ENCODE data around the gene NKX1-2. TPM values are rescaled to one million over a fixed set of nuclear protein-coding genes. Genes with fewer than 3 reads are reported as not detected.

The NKX1-2 gene
- total and polyA plus RNA-seq, 5 donors from 2014 or later, result not detected

DNA sequence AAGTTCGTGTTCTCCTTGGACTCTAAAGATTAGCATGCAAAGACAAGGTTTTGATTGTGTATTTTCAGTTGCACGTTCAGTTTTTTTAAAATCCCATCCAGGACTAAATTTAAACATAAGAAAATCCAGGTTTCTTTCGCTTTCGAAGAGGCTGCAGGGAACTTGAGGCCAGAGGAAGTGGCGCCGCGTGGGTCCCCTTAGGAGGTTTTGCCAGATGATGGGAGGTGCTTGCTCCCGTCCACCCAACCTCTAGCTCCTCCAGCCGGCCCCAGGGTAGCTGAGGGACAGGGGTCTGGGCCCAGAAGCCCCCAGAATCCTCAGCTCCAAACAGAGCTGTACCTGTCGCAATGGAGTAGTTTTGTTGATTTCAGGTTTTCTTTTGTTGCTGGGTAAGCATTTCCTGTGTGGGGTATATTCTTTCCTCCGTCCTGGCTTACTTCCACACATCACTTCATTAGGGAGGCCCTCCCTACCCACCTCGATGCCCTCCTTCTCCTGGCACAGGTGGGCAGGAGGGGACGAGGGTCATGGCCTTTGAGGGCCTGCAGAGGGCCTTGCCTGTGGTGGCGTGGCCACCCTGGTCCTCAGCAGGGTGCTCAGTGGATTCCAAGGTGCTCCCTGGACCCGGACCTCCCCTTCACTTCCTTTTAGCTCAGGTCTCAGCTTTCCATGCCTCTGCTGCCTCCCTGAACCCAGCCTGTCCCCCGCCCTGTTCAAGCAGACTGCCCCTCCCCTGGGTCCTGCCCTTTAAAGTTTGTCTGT lies 44.4 kb upstream of the NKX1-2 start:
- no peaks in the 10 kb centered on the region for H3K9me3 Mint-ChIP-seq
- Histone ChIP-seq H3K36me3 (ENCODE audit: control insufficient read depth, insufficient read depth, low read length) (peaks cover 3% of the 10 kb centered on the region), H3K9me3 (ENCODE audit: control insufficient read depth in 2 of 2, low read length in 2 of 2) (no peaks in the 10 kb centered on the region), H3K4me3 (ENCODE audit: low read depth, low read length) (no peak overlapping the region), H3K27me3 (ENCODE audit: control insufficient read depth, insufficient read depth, low read length) (no peaks in the 10 kb centered on the region), H3K4me1 (ENCODE audit: control insufficient read depth, insufficient read depth, low read length, poor library complexity, severe bottlenecking) (no peaks in the 10 kb centered on the region), H3K27ac (ENCODE audit: insufficient read depth, low read length, poor library complexity, severe bottlenecking) (no peak overlapping the region)
- H3K4me3 Mint-ChIP-seq, result no peak overlapping the region
- peaks cover 21% of the 10 kb centered on the region for H3K36me3 Mint-ChIP-seq
- H3K27ac Mint-ChIP-seq, result no peak overlapping the region
- no peaks in the 10 kb centered on the region for H3K27me3 Mint-ChIP-seq
- peaks cover 0 to 7% (median 2%) of the 10 kb centered on the region in 4 donors for H3K4me1 Mint-ChIP-seq
- DNase-seq (peak in 1 of 3 donors; percentile 20), ATAC-seq (ENCODE audit: low read depth in 2 of 2) (no peak)

DNA sequence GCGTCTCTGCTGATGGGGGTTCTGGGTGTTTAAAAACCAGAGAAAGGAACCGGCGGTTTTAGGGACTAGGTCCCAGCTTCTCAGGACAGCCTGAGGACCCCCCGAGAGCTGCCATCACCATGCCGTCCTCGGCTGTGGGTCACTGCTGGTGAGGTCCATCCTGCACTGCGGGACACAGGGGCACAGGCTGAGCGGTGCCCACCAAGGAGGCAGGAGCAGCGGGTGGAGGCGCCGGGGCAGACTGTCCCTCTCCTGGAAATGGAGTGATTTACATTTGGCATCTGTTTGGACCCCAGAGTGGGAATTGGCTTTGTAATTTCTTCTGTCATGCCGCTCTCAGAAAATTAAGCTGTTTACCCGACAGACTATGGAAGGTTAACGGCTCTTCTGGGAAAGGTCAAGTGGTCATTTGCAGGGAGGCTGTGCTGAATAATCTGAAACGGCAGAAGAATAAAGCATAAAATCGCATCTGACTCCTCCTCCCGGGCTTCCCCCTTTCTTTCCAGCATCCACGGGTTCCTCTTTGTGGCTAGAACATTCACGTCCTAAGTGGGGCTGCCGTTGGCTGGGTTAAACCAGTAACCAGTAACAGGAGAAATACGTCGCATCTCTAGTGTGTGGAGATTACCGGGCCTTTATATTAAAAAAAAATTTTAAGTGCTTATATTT lies 43.5 kb upstream of the NKX1-2 start:
- Mint-ChIP-seq H3K27me3 (no peaks in the 10 kb centered on the region), H3K27ac (no peak overlapping the region), H3K4me3 (no peak overlapping the region), H3K9me3 (no peaks in the 10 kb centered on the region), H3K4me1 (peaks cover 0 to 7% (median 2%) of the 10 kb centered on the region in 4 donors), H3K36me3 (peaks cover 25% of the 10 kb centered on the region)
- no peak for DNase-seq
- Histone ChIP-seq H3K36me3 (ENCODE audit: control insufficient read depth, insufficient read depth, low read length) (peaks cover 3% of the 10 kb centered on the region), H3K27ac (ENCODE audit: insufficient read depth, low read length, poor library complexity, severe bottlenecking) (no peak overlapping the region), H3K4me1 (ENCODE audit: control insufficient read depth, insufficient read depth, low read length, poor library complexity, severe bottlenecking) (no peaks in the 10 kb centered on the region), H3K4me3 (ENCODE audit: low read depth, low read length) (no peak overlapping the region), H3K9me3 (ENCODE audit: control insufficient read depth in 2 of 2, low read length in 2 of 2) (no peaks in the 10 kb centered on the region), H3K27me3 (ENCODE audit: control insufficient read depth, insufficient read depth, low read length) (no peaks in the 10 kb centered on the region)
- no peak for ATAC-seq (ENCODE audit: low read depth in 2 of 2)

DNA sequence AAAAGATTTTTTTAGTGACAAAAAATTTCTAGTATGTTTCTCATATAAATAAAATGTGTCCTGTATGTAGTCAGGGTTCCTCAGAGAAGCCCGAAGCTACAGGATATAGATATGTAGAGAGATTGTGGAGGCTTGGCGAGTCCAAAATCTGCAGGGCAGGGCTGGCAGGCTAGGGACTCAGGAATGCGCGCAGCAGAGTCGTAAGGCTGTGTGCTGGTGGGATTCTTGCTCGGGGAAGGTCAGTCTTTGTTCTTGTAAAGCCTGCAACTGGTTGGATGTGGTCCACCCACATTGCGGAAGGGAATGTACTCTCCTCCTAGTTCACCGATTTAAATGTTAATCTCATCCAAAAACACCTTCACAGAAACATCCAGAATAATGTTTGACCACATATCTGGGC lies 42.4 kb upstream of the NKX1-2 start:
- H3K4me3 Mint-ChIP-seq, result no peak overlapping the region

DNA sequence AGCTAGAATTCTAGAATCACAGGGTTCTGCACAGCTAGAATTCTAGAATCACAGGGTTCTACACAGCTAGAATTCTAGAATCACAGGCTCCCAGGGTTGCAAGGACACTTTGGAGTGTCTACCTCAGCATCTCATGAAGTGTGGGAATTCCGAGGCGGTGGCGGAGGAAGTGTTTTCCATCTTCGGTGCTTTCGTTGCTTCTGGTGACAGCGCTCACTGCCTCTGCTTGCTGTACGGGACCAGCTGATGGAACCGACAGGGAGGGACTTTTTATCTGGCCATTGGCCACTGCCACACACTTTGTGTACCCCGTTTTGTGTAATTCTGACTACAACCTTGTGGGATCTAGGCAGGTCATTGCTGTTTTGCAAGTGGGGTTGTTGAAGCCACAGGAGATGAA lies 41.3 kb upstream of the NKX1-2 start:
- H3K36me3 ChIP-seq (ENCODE audit: control insufficient read depth, insufficient read depth, low read length), result peaks cover 3% of the 10 kb centered on the region
- no peak overlapping the region for H3K4me3 ChIP-seq (ENCODE audit: low read depth, low read length)
- H3K27me3 ChIP-seq (ENCODE audit: control insufficient read depth, insufficient read depth, low read length), result no peaks in the 10 kb centered on the region
- no peak for DNase-seq
- ATAC-seq (ENCODE audit: low read depth in 2 of 2), result no peak
- Mint-ChIP-seq H3K27ac (no peak overlapping the region), H3K4me3 (no peak overlapping the region), H3K4me1 (peaks cover 0 to 7% (median 2%) of the 10 kb centered on the region in 4 donors), H3K36me3 (peaks cover 30% of the 10 kb centered on the region), H3K9me3 (peaks cover 0 to 5% (median 0%) of the 10 kb centered on the region in 7 donors), H3K27me3 (no peaks in the 10 kb centered on the region)
- no peak overlapping the region for H3K27ac ChIP-seq (ENCODE audit: insufficient read depth, low read length, poor library complexity, severe bottlenecking)
- no peaks in the 10 kb centered on the region for H3K4me1 ChIP-seq (ENCODE audit: control insufficient read depth, insufficient read depth, low read length, poor library complexity, severe bottlenecking)
- H3K9me3 ChIP-seq (ENCODE audit: control insufficient read depth in 2 of 2, low read length in 2 of 2), result peaks cover 0 to 2% of the 10 kb centered on the region in 2 experiments

More for the DNA sequence above, 42.4 kb upstream of the NKX1-2 start:
- H3K4me1 ChIP-seq (ENCODE audit: control insufficient read depth, insufficient read depth, low read length, poor library complexity, severe bottlenecking), result no peaks in the 10 kb centered on the region
- no peak overlapping the region for H3K27ac Mint-ChIP-seq
- H3K4me1 Mint-ChIP-seq, result peaks cover 0 to 7% (median 2%) of the 10 kb centered on the region in 4 donors
- H3K36me3 ChIP-seq (ENCODE audit: control insufficient read depth, insufficient read depth, low read length), result peaks cover 3% of the 10 kb centered on the region
- H3K27me3 ChIP-seq (ENCODE audit: control insufficient read depth, insufficient read depth, low read length), result no peaks in the 10 kb centered on the region
- DNase-seq (no peak), ATAC-seq (ENCODE audit: low read depth in 2 of 2) (no peak)
- no peaks in the 10 kb centered on the region for H3K9me3 ChIP-seq (ENCODE audit: control insufficient read depth in 2 of 2, low read length in 2 of 2)
- no peak overlapping the region for H3K27ac ChIP-seq (ENCODE audit: insufficient read depth, low read length, poor library complexity, severe bottlenecking)
- peaks cover 0 to under 1% (median 0%) of the 10 kb centered on the region in 7 donors for H3K9me3 Mint-ChIP-seq
- H3K4me3 ChIP-seq (ENCODE audit: low read depth, low read length), result no peak overlapping the region
- no peaks in the 10 kb centered on the region for H3K27me3 Mint-ChIP-seq
- peaks cover 26% of the 10 kb centered on the region for H3K36me3 Mint-ChIP-seq

DNA sequence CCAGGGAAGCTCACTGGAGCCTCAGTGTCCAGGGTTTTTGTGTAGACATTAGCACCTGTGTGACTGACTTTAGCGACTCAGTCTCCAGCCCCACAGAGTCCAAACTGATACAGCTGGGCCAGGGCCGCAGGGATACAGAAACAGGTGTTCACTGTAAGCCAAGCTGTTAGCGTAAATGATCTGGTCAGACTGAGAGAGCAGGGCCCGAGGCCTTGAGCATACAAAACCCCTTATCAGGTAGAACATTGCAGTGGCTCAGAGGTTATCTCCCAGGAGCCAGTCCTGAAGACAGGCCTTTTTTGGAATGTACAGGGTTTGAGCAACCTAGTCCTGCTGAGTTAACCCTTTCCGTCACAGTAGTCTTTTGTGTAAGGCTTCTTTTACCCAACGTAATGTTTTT lies 36.8 kb upstream of the NKX1-2 start:
- DNase-seq (no peak), ATAC-seq (ENCODE audit: low read depth in 2 of 2) (no peak)
- no peak overlapping the region for H3K27ac Mint-ChIP-seq
- H3K4me3 Mint-ChIP-seq, result no peak overlapping the region
- Histone ChIP-seq H3K4me3 (ENCODE audit: low read depth, low read length) (no peak overlapping the region), H3K27ac (ENCODE audit: insufficient read depth, low read length, poor library complexity, severe bottlenecking) (no peak overlapping the region), H3K9me3 (ENCODE audit: control insufficient read depth in 2 of 2, low read length in 2 of 2) (peaks cover 0 to 2% of the 10 kb centered on the region in 2 experiments), H3K27me3 (ENCODE audit: control insufficient read depth, insufficient read depth, low read length) (no peaks in the 10 kb centered on the region), H3K4me1 (ENCODE audit: control insufficient read depth, insufficient read depth, low read length, poor library complexity, severe bottlenecking) (no peaks in the 10 kb centered on the region), H3K36me3 (ENCODE audit: control insufficient read depth, insufficient read depth, low read length) (no peaks in the 10 kb centered on the region)
- H3K27me3 Mint-ChIP-seq, result no peaks in the 10 kb centered on the region
- peaks cover 26% of the 10 kb centered on the region for H3K36me3 Mint-ChIP-seq
- peaks cover 0 to 3% (median 0%) of the 10 kb centered on the region in 4 donors for H3K4me1 Mint-ChIP-seq
- H3K9me3 Mint-ChIP-seq, result peaks cover 0 to 5% (median 0%) of the 10 kb centered on the region in 7 donors

DNA sequence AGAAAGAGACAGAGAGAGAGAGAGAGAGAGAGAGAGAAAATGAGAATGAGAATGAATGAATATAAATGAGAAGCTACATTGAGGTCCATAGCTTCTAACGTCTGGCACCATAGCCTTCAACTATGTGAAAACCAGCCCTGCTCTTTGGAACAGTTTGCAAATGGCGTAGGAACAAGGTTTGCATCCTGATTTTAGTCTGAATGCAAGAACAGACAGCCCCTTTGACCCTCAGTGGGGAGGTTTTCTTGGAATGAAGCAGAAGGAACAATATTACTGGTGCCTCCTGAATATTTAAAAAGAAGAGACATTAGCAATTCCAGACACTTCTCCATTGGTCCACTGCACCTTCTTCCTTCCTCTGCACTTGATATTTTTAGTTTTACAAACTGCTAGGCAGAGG lies 34.8 kb upstream of the NKX1-2 start:
- Histone ChIP-seq H3K27me3 (ENCODE audit: control insufficient read depth, insufficient read depth, low read length) (no peaks in the 10 kb centered on the region), H3K4me1 (ENCODE audit: control insufficient read depth, insufficient read depth, low read length, poor library complexity, severe bottlenecking) (no peaks in the 10 kb centered on the region), H3K4me3 (ENCODE audit: low read depth, low read length) (no peak overlapping the region), H3K36me3 (ENCODE audit: control insufficient read depth, insufficient read depth, low read length) (no peaks in the 10 kb centered on the region), H3K9me3 (ENCODE audit: control insufficient read depth in 2 of 2, low read length in 2 of 2) (peaks cover 0 to 2% of the 10 kb centered on the region in 2 experiments), H3K27ac (ENCODE audit: insufficient read depth, low read length, poor library complexity, severe bottlenecking) (no peak overlapping the region)
- H3K4me3 Mint-ChIP-seq, result no peak overlapping the region
- DNase-seq, result no peak
- no peak for ATAC-seq (ENCODE audit: low read depth in 2 of 2)
- H3K27ac Mint-ChIP-seq, result no peak overlapping the region
- H3K4me1 Mint-ChIP-seq, result peaks cover 0 to 4% (median 0%) of the 10 kb centered on the region in 4 donors
- H3K27me3 Mint-ChIP-seq, result no peaks in the 10 kb centered on the region
- H3K9me3 Mint-ChIP-seq, result peaks cover 0 to 5% (median 0%) of the 10 kb centered on the region in 7 donors
- H3K36me3 Mint-ChIP-seq, result peaks cover 19% of the 10 kb centered on the region

DNA sequence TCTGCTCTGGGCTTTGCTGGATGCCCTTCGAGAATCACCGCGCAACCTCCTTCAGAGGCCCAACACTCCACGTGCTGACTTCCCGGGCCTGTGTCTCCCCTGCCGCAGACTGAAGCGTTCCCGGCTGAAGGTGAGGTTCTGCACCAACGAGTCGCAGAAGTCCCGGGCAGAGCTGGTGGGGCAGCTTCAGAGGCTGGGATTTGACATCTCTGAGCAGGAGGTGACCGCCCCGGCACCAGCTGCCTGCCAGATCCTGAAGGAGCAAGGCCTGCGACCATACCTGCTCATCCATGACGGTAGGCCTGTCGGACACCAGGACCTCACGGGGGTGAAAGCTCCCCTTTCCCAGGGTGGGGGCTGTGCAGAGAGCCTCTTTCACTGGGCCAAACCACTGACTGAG lies 34.2 kb upstream of the NKX1-2 start:
- Mint-ChIP-seq H3K9me3 (peaks cover 0 to 5% (median 0%) of the 10 kb centered on the region in 7 donors), H3K27me3 (no peaks in the 10 kb centered on the region), H3K4me3 (no peak overlapping the region), H3K4me1 (peaks cover 0 to 4% (median 0%) of the 10 kb centered on the region in 4 donors), H3K27ac (no peak overlapping the region), H3K36me3 (peaks cover 19% of the 10 kb centered on the region)
- ATAC-seq (ENCODE audit: low read depth in 2 of 2), result no peak
- no peak overlapping the region for H3K4me3 ChIP-seq (ENCODE audit: low read depth, low read length)
- H3K27me3 ChIP-seq (ENCODE audit: control insufficient read depth, insufficient read depth, low read length), result no peaks in the 10 kb centered on the region
- no peaks in the 10 kb centered on the region for H3K4me1 ChIP-seq (ENCODE audit: control insufficient read depth, insufficient read depth, low read length, poor library complexity, severe bottlenecking)
- H3K36me3 ChIP-seq (ENCODE audit: control insufficient read depth, insufficient read depth, low read length), result no peaks in the 10 kb centered on the region
- peaks cover 0 to 2% of the 10 kb centered on the region in 2 experiments for H3K9me3 ChIP-seq (ENCODE audit: control insufficient read depth in 2 of 2, low read length in 2 of 2)
- H3K27ac ChIP-seq (ENCODE audit: insufficient read depth, low read length, poor library complexity, severe bottlenecking), result no peak overlapping the region
- DNase-seq, result no peak

Measured in CD4-positive, CD25-positive, alpha-beta regulatory T cell (primary cell).